ENCODE data around the gene TAS1R3.
A peak's percentile ranks its signal among the peaks of the same experiment; 100 is the strongest.

The TAS1R3 gene

DNA sequence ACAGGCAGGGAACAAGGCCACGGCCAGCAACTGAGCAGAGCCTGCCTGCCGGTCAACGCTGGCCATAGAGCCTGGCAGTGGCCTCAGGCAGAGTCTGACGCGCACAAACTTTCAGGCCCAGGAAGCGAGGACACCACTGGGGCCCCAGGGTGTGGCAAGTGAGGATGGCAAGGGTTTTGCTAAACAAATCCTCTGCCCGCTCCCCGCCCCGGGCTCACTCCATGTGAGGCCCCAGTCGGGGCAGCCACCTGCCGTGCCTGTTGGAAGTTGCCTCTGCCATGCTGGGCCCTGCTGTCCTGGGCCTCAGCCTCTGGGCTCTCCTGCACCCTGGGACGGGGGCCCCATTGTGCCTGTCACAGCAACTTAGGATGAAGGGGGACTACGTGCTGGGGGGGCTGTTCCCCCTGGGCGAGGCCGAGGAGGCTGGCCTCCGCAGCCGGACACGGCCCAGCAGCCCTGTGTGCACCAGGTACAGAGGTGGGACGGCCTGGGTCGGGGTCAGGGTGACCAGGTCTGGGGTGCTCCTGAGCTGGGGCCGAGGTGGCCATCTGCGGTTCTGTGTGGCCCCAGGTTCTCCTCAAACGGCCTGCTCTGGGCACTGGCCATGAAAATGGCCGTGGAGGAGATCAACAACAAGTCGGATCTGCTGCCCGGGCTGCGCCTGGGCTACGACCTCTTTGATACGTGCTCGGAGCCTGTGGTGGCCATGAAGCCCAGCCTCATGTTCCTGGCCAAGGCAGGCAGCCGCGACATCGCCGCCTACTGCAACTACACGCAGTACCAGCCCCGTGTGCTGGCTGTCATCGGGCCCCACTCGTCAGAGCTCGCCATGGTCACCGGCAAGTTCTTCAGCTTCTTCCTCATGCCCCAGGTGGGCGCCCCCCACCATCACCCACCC is at the start of gene TAS1R3:
Gene TAS1R3 (plus strand): TSS at position 213 of the 898 bp plus-strand sequence. CDS start 66 bp downstream, at position 279.
- DNase-seq (ENCODE audit: low read depth in 2 of 2): no peak

DNA sequence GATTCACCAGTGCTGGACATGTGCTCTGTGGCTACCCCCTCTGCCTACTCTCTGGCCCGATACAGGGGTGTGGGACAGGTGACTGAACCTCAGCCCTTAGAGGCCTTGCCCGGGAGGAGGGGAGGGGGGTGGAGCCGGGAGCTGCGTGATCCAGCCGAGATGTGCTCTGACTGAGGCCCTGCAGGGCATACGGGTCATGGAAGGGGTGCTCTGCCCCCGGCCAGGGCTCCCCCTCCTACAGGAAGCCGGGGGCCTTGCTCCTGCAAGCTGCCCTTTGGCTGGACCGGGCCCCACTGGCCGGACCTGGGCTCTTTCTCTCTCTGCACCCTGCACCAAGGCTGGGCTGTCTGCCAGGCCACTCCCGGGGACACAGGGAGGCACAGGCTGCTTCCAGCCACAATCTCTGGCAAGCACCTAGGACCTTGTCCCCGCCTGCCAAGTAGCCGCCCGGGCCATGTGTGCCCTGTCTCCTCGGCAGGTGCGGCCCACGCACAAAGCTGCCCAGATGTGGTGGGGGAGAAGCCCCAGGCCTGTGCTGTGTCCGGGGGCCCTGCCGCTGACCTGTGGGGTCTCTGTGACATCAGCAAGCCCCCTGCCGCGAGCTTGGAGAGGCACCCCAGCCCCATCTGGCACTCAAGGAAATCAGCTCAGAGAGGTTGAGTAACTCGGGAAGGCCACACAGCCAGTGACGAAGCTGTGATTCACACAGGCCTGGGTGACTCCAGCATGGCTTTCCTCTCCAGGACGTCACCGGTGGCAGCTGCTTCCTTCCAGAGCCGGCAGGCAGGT is 49.4 kb upstream of the TAS1R3 start:
- no peak for DNase-seq (ENCODE audit: low read depth in 2 of 2)

DNA sequence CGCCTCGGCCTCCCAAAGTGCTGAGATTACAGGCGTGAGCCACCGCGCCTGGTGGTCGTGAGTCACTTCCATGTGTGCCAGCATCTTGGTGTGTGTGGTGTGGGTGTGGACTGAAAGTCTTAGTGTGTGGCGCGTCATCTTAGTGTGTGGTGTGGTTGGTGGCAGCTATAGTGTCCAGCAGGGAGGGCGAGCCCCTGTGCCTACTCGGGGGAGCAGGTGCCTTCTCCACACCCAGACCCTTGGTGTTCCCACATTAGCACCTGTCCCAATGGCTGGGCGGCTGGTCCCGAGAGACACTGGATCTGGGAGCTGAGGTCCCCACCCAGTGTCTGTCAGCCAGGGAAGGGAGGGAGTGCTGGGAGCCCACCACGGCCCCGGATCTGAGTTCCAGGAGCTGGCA is 48.1 kb upstream of the TAS1R3 start:
- DNase-seq (ENCODE audit: low read depth in 2 of 2): no peak

DNA sequence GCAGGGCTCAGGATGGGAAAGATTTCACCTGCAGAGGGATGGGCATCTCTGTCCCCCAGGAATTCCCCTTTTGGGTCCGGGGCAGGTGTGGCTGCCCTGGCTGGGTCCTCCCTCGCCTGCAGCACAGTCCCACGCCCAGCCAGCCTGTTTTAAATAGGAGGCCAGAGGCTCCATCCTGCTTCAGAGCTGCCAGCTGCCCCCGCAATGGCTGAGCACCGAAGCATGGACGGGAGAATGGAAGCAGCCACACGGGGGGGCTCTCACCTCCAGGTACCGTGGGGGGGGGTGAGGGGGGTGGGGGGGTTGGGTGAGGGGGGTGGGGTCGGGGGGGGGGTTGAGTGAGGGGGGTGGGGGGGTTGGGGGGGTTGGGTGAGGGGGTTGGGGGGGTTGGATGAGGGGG is 47.3 kb upstream of the TAS1R3 start:
- no peak for DNase-seq (ENCODE audit: low read depth in 2 of 2)

DNA sequence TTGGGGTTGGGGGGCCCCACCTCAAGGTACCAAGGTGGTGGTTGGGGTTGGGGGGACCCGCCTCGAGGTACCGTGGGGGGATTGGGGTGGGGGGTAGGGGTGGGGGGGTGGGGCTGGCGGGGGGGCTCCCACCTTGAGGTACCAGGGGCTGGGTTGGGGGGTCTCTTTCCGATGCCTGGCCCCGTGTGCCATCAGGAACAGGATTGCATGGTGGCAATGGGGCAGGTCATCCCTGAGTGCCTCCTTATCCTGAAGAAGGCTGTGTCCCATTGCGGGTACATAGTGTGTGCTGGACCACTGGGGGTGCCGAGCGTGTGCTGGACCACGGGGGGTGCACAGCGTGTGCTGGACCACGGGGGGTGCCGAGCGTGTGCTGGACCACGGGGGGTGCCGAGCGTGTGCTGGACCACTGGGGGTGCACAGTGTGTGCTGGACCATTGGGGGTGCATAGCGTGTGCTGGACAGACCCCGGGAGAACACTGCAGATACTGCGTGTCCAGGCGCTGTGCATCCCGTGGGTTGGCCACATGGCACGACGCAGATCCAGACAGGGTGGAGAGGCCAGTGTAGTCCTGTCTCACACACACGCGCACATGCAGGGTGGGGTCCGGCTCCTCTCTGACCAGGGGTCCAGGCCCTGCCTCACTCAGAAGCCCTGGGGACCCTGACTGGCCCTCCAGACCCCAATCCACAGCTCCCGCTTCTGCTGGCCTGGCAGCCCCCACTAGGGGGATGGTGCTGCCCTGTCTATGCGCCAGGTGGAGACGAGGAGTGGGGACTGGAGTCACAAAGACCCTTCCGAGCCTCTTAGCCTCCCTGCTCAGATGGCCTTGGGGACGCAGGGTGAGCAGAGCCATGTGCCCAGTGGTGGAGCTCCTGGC is 46.6 kb upstream of the TAS1R3 start:
- no peak for DNase-seq (ENCODE audit: low read depth in 2 of 2)

DNA sequence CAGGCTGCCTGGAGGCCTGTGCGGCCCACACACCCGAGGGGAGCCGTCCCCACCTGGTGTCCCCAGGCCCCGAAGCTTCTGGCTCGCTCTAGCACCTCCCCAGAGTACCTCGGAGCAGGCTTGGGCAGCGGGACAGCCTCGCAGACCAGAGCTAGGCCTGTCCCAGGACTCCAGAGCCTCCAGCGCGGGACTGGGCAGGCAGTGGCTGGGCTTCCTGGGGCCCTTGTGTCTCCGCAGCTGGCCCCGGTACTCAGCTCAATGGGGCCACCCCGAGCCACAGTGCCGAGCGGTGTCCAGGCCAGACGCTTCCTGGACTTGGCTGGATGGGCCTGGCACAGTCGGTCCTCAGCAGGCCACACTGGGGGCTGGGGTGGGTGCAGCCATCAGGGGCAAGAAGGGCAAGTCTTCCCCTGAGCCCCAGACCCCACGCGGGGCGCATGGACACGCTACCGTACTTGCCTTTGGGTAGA is 45.9 kb upstream of the TAS1R3 start:
- no peak for DNase-seq (ENCODE audit: low read depth in 2 of 2)

DNA sequence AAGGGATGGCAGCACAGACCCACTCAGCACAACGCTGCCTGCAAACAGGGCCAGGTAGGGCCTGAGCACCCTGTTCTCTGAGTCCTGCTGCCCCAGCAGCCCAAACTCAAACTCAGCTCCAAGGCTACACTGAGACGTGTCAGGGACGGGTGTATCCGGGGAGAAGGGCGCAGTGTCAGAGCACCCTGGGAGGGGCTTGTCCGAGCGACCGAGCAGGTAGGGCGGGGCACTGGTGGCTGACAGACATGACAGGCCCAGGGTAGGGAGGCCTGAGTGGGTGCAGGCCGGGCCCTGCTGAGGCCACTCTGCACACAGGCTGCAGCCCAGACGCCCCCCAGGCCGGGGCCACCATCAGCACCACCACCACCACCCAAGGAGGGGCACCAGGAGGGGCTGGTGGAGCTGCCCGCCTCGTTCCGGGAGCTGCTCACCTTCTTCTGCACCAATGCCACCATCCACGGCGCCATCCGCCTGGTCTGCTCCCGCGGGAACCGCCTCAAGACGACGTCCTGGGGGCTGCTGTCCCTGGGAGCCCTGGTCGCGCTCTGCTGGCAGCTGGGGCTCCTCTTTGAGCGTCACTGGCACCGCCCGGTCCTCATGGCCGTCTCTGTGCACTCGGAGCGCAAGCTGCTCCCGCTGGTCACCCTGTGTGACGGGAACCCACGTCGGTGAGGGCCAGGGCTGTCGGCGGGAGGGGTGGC is 45.3 kb upstream of the TAS1R3 start:
- DNase-seq (ENCODE audit: low read depth in 2 of 2): no peak

DNA sequence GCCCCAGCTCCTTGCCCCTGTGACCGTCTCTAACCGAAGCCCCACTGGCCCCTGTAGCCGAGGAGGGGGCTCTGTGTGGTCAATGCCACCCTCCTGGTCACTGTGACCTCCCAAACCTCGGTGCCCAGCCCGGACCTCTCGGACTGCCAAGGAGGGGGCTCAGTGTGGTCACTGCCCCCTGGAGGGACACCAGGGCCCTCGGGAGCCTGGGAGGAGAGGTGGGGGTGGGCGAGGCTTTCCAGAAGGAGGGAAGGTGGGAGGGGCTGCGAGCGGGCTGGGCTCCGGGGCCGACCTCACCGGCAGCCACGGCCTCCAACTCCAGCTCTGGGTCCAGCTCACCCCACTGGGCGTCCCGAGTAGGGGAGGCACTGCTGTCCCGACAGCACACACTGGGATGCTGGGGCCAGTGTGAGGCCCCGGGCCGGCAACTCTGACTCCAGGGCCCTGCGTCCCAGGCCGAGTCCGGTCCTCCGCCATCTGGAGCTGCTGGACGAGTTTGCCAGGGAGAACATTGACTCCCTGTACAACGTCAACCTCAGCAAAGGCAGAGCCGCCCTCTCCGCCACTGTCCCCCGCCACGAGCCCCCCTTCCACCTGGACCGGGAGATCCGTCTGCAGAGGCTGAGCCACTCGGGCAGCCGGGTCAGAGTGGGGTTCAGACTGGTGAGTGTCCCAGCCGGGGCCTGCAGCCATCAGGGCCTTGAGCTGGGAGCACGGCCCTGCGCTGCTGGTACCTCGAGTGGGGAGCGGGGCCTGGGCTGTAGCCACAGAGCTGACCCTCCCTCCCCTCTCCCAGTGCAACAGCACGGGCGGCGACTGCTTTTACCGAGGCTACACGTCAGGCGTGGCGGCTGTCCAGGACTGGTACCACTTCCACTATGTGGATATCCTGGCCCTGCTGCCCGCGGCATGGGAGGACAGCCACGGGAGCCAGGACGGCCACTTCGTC is 44.5 kb upstream of the TAS1R3 start:
- no peak for DNase-seq (ENCODE audit: low read depth in 2 of 2)

DNA sequence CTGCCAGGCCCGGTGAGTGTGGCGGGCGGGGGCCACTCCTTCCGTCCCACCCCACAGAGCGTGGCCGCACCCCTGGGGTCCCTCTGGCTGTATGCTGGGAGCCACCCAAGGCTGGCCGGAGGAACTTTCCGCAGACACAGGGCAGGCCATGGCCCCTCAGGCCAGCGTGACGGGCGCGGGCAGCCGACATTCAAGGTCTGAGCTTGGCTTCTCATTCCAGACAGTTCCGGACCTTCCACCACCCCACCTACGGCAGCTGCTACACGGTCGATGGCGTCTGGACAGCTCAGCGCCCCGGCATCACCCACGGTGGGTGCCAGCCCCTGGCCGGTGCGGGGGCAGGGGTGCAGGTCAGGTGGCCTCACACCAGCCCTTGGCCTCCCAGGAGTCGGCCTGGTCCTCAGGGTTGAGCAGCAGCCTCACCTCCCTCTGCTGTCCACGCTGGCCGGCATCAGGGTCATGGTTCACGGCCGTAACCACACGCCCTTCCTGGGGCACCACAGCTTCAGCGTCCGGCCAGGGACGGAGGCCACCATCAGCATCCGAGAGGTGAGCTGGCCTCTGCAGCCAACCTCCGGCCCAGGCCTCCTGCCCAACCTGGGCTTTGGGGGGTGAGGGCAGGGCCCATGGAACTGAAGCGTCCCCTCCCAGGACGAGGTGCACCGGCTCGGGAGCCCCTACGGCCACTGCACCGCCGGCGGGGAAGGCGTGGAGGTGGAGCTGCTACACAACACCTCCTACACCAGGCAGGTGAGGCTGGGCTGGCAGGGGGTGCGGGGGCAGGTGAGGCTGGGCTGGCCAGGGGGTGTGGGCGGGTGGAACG is 43.6 kb upstream of the TAS1R3 start:
- no peak for DNase-seq (ENCODE audit: low read depth in 2 of 2)

DNA sequence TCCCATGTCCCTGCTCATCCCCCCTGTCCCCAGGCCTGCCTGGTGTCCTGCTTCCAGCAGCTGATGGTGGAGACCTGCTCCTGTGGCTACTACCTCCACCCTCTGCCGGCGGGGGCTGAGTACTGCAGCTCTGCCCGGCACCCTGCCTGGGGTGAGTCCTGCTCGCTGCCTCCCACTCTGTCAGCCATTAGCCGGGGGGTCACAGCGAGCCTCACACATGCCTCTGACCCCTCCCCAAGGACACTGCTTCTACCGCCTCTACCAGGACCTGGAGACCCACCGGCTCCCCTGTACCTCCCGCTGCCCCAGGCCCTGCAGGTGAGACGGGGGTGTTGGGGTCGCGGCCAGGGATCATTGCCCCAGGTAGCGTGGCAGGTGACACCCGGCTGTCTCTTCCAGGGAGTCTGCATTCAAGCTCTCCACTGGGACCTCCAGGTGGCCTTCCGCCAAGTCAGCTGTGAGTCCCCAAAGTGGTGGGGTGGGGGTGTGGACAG is 40.8 kb upstream of the TAS1R3 start:
- peak in 1 of 2 experiments; percentile 58 for DNase-seq (ENCODE audit: low read depth in 2 of 2)

DNA sequence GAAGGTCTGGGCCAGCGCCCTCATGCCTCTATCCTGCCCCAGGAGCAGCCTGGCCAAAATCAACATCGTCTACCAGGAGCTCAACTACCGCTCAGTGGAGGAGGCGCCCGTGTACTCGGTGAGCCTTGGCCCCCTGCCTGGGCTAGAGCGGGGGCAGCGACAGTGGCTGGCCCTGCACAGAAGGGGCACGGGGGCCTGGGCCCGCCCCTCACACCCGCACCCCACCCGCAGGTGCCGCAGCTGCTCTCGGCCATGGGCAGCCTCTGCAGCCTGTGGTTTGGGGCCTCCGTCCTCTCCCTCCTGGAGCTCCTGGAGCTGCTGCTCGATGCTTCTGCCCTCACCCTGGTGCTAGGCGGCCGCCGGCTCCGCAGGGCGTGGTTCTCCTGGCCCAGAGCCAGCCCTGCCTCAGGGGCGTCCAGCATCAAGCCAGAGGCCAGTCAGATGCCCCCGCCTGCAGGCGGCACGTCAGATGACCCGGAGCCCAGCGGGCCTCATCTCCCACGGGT is 40.0 kb upstream of the TAS1R3 start:
- no peak for DNase-seq (ENCODE audit: low read depth in 2 of 2)

DNA sequence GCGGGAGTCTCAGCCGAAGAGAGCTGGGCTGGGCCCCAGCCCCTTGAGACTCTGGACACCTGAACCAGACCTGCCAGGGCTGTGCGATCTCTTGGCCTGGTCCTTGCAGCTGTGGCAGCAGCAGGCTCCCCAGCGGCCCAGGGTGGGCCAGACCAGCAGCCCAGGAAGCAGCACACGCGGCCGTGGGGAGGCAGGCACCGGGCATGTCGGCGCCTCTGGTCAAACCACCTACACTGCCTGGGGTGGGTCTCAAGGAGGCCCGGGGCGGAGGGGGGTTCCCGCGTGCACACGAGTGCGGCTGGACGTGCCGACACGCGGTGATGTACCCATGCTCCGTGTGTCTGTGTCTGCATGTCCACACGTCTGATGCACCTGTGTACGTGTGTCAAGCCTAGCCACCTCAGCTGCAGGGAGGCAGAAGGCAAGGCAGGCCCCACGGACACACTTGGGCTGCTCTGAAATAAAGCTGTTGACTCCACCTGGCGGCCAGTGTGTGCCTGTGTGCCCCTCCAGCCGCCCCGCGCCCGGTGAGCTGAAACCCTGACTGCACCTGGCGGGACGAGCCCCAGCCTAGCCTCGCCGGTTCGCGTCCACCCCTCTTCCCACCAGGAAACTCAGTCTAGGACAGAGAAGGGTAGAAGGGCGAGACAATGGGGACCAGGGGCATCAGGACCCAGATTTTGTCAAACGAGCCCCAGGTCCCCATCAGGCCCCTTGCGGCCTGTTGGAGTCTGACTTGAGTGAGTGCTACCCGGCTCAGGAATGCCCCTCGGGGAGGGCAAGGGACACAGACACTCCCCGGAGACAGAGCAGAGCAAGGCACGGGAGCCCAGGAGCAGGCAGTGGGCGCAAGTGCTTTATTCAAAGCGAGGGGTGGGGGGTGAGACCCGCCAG is 39.3 kb upstream of the TAS1R3 start:
- peak in 1 of 2 experiments; percentile 48 for DNase-seq (ENCODE audit: low read depth in 2 of 2)

DNA sequence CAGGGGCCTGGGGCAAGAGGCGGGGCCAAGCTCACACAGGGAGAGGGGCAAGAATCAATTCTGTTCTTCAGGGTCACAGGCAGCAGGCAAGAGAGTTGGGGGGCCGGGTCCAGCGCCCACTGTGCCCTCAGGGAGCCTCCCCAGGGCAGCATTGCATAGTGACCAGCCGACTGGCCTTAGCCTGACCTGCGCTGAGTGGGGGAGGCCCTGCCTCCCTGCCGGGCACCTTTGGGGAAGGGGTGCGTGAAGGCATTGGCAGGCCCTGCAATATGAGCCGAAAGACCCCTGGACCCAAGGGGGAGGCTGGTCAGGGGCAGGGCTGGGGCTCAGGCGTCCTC is 38.7 kb upstream of the TAS1R3 start:
- no peak for DNase-seq (ENCODE audit: low read depth in 2 of 2)

DNA sequence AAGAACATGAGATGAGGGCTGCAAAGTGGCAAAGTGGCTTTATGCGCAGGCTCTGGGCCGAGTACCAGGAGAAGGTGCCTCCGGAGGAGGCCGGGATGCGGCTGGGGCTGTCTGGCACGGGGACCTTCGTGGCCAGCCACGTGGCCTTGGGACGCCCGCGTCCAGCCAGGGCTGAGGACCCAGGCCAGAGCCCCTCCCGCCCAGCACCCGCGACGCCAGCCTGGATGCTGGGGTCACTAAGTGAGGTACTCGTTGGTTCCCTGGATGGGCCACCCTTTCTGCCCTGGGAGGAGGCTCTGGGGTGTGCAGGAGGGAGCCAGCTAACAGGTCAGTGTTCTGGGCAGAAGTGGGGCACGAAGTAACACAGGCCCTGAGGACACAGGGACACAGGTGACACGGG is 38.2 kb upstream of the TAS1R3 start:
- DNase-seq (ENCODE audit: low read depth in 2 of 2): no peak

DNA sequence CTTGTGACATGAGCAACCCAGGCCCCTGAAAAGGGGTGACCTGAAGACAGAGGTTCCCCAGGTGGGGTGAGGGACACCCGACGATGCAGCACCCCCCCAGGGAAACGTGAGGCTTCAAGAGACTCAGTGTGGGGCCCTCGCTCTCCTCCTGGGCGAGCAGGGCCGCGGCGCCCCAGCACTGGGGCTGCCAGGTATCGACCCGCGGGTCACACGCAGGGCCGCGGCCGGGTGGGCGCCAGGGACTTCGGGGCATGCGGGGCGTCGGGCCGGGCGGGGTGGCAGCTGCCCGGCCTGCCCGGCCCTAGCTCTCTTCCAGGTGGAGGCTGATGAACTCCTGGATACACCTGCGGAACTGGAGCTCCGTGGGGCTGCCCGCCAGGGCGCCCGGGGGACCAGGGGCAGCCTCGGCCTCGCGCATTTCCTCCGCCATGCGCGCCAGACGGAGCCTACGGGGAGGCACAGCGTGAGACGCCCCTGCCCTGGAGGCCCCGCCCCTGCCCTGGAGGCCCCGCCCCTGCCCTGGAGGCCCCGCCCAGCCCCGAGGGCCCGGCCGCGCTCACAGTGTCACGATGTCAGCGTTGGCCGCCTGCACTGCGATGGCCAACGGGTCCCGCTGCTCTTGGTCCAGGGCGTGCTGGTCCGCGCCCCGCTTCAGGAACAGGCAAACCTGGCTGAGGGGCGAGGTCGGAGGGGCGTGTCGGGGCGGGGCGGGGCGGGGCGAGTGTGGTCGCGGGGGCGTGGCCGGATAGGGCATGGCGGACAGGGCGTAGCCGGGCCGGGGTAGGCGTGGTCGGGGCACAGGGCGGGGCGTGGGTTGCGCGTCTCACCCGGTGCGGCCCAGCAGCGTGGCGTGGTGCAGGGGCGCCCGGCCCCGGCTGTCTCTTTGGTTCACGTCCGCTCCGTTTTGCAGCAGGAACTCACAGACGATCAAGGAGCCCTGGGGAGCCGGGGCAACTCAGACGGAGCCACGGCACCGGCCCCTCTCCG is 37.5 kb upstream of the TAS1R3 start:
- no peak for DNase-seq (ENCODE audit: low read depth in 2 of 2)

DNA sequence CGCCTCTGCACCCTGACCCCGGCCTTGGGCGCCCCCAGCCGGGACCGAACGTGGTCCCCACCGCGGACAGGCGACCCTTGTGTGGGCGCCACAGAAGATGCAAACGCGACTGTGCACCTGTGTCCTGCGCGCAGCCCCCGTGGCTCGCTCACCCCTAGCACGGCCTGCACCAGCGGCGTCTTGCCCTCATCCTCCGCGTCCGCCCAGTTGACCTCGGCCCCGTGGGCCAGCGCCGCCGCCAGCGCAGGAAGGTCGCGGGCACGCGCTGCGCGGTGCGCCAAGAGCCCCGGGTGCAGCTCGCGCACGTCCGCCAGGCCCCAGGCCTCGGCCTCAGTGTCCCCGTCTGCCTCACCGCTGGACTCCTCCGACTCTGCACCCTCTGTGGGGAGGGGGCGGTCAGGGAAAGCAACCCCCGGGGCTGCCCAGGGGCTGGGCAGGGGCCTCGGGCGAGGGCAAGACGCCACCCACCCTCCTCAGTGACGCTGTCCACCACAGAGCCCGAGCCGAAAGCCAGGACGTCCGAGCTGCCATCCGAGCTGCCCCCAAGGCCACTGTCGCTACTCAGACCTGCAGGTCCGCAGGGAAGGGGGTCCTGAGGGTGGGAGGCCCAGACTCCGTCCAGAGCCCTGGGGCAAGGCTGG is 36.7 kb upstream of the TAS1R3 start:
- no peak for DNase-seq (ENCODE audit: low read depth in 2 of 2)

All from stimulated activated CD4-positive, alpha-beta T cell treated with anti-CD3 and anti-CD28 coated beads, Interleukin-12 subunit alpha, Interleukin-12 subunit beta, amount 100 ng/mL, for 24 hours (primary cell).